ENCODE measurements around the gene SHB.

The SHB gene

DNA sequence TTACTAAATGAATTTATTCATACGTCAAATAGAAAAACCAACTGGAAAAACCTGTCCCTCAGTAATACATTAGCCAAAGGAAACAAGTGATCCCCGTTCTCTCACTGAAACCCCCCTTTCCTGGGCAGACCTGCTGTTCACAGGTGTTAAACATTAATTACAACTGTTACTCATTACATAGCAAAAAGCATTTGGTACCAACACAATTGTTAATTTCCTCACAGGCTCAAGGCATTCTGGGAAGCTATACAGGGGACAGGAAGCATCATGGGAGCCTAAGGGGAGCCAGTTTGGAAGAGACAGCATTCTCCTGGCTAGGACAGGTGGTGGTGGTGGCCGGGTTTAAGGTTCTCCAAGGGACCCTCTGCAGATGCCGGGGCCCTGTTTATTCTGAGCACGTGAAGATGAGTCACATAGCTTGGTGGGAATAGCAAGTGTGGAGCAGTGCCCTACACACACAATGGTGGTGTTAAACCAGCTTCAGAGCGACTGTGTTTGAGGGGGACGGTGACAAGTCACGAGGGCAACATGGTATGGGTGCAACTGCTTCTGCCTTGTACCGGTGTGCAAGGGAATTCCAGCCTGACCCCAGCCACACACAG lies 102.5 kb downstream of the SHB start:
- DNase-seq, result no peak

DNA sequence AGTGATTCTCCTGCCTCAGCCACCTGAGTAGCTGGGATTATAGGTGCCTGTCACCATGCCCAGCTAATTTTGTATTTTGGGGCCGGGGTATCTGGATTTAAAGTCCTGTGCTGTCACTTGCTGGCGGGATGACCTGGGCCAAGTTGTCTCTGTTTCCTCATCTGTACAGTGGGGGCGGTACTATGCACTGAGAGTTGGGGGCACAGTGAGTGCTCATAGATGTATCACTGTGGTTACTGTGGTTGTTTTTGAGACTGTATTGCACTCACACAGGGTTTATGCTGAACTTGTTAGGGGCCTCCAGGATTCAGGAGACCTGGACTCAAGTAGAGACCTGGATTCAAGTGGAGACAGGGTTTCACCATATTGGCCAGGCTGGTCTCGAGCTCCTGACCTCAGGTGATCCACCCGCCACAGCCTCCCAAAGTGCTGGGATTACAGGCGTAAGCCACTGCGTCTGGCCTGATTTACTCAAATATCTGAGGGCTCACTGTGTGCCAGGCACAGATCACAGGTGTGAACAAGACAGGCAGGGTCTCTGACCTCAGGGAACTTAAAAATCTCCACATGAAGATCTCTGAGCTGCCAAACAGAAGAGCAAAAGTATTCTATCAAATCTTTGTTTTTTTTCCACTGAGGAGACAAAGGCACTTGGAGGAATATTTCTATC lies 103.2 kb downstream of the SHB start:
- peak; percentile 67 for DNase-seq

DNA sequence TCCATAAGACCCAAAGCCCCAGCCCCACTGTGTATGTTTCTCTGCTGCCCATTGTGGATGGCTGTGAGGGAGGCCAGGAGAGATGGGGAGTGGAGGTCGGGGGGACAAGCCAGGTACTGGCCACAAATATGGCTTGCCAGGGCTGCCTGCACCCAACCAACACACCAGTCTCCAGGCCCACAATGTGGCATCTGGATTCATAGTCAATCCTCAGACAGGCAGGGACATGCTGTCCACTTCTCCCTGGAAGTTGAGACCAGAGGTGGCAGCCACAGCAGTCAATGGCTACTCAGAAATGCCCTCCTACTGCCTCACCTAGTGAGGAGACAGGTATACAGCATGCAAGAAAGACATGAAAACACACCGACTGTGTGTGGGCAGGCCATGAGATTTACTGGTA lies 103.9 kb downstream of the SHB start:
- no peak for DNase-seq

DNA sequence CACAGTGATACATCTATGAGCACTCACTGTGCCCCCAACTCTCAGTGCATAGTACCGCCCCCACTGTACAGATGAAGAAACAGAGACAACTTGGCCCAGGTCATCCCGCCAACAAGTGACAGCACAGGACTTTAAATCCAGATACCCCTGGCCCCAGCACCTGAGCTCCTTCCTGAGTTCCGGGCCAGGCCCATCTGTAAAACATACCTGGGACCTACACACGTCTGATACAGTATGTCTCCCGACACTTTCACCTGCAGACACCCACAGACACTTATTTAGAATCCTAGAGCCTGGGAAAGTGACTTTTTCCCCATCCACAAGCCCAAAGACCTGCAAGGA lies 104.3 kb downstream of the SHB start:
- no peak for DNase-seq

DNA sequence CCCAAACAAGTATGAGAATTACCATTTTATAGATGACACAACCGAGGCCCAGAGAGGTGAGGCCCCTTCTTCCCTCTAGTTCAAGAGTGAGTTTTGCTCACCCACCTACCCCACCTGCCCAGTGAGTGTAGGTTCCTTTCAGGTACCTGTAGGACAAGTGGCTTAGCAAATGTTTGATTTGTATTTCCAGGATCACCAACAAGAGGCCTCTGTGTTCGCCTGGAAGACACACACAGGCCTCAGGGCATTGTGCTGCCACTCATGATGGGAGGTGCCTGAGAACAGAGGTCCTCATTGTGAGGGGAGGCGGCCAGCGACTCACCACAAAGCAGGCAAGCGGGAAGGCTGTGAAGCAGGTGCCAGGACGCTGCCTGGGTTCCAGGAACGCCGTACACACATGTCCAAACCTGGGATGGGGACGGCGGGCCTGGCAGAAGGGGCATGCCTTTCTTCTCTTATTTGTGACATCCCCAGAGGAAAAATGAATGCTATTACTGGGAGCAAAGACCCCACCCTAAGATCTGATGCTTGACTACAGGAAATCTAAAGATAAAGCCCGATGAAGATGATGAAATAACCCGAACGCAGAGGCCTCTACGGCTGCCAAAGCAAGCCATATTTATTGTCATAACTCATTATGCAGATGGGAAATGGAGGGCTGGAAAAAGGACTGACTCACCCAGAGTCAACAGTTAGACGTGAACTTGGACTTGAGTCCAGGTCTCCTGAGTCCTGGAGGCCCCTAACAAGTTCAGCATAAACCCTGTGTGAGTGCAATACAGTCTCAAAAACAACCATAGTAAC lies 104.9 kb downstream of the SHB start:
- DNase-seq, result peak; percentile 97

DNA sequence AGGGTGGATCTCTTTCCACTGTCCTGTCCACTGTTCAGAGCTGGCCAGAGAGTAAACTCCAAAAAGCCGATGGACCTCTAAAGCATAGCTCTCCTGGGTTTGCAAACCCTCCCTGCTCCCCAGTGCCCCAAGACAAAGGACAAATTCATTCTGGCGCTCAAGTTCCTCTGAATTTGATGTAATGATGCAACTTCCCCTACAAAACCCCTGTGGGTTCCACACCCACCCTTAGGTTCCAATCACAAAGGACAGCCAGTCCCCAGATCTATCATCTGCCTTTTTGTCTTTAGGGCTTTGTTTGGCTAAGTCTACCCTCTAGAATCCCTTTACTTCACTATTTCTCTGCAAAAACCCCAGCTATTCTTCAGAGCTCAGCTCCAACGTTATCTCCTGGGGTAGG lies 107.7 kb downstream of the SHB start:
- DNase-seq, result no peak

DNA sequence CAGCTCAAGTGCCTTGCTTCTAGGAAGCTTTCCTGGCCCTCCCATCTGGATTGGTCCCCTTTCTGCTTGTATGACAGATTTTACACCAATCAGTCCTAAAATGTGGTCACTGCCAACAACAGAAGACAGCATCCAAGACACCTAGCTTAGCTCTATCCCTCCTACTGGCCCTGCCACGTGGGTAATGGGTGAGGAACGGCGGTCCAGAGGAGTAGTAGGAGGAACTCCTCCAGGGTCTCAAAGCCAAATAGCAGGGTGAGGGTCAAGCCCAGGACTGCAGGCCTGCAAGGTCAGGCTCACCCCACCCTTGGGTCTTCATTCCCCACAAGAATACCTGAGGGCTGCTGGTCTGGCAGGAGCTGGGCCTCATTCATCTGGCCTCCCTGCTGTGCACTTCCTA lies 108.4 kb downstream of the SHB start:
- no peak for DNase-seq

DNA sequence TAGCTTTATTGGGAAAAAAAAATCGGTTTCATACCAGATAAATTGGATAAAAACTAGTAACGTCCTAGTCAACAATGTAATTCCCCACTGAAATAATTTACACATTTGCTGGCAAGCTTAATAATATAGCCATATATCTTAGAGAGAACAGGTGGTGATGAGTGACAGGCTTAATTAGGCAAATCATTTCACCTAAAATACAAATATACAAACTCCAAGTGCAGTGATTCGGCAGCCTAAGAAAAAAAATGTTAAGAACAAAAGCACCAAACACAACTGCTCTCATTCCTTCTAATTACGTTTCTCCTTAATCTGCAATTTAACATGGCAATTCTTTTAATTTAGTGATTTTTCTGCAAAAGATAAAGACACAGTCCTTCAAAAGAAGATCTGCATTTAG lies 109.1 kb downstream of the SHB start:
- no peak for DNase-seq

DNA sequence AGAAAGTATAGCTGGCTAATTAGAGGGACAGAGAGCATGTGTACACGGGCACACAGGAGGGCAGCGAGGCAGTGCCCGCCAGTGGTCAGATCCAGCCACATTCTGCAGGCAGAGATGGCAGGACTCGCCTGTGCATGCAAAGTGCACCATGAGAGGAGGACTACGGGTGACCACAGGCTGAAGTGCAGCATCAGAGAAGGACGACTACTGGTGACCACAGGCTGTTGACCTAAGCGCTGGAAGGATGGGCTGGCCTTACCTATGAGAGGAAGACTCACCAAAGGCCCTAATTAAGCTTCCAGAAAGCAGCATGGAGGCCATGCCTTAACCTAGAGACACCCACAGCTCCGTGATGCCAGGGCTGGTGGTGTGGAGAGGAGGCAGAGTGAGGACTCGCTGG lies 110.9 kb downstream of the SHB start:
- DNase-seq, result no peak

DNA sequence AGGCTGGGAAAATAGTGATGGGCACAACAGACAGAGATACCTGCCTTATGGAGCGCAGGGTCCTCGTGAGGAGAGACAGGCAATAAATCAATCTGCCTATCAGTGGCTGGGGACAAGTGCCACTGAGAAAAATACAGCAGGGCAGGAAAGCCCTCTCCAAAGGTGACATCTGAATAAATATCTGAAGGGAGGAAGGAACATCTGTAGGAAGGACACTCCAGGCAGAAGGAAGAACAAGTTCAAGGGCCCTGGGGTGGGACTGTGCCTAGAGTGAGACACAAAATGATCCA lies 111.4 kb downstream of the SHB start:
- DNase-seq, result no peak

DNA sequence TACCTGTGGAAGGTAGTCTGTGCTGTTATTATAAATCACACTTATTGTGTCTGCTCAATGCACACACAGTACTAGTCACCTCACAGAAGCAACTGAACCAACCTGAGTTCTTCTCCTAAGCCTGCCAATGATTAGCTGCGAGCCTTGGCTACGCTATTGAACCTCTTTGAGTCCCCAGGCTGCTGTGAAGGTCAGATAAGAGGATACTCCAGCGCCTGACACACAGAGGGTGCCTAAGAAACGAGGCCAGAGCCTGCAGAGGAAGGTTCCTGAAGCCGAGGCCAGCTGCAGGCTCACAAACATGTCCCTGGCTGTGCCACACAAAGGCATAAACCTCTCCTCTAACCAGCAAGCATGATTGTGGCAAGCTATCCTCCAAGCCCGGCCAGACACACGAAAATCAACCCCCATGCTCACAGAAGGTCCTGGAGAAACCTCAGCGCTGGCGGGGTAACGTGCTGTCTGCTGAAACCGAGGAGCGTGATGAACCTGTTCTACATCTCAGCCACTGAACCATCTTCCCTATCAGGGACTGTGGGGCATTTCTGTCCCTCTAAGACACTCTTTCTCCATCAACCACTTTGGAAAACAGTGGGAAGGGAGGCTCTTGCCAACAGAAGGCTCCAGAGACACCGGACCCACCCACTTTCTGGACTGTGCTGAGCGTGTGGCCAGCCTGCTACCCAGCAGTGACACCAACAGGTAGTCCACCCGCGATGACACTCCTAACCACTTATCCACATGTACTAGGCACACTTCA lies 111.9 kb downstream of the SHB start:
- no peak for DNase-seq

DNA sequence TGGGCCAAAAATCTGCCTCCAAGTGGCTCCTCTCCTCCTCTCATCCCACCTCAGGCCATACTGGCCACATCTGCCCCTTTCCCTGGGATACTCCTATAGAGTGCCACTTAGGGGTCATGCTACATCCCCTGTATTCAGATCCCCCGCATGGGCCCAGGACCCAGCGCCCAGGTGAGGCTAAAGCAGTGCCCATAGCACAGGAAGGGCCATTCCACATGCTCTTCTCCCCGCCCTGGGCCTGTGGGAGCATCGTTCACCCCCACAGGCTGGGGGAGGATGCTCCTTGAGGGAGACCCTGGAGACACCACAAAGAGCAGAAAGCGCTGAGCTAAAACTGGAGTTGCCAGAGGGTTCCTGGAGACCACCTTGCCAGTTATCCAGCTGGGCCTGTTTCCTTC lies 112.6 kb downstream of the SHB start:
- DNase-seq, result no peak

DNA sequence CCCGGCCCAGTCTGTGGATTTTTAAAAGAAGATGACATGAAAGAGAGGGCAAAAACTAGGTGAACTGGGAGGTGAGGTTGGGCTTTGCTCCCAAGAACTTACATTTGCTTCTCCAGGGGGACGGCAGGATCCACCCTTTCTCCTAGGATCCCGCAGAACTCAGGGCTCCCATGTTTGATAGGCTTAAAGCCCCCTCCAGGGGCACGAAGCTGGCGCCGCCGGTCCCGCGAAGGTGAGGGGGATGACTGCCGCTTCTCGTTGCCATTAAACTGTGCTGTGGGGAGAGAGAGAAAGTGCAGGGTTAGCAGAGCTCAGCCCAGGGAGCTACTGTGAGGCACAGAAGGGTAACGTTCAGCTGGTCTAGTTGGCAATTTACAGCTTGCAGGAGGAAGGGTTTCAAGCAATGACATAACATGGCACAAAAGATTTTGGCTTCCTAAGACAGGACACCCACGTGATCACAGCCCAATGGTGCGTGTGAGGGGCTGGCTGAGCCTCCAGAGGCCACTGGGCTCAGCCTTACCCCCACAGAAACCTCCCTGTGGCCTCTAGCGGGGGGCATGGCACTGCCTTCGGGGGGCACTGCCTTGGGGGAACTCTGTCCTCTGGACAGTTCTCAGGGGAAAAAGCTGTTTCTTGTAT lies 113.1 kb downstream of the SHB start:
- DNase-seq, result no peak

DNA sequence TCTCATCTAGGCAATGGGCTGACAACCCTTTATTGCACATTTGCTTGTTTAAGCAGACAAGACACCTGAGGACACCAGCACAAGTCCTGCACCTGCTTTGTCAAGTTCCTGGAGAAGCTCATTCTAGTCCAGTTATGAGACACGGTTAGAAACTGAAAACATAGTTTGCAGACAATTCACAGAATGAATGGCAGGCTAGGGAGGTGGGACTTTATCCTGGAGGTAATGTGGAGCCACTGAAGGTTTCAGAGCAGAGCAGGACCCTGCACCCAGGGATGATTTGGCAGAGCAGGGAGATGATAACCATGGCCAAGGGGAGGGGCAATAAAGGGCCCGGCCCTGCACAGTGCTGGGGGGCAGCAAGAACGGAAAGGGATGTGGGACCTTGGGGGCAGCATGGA lies 114.4 kb downstream of the SHB start:
- DNase-seq, result no peak

DNA sequence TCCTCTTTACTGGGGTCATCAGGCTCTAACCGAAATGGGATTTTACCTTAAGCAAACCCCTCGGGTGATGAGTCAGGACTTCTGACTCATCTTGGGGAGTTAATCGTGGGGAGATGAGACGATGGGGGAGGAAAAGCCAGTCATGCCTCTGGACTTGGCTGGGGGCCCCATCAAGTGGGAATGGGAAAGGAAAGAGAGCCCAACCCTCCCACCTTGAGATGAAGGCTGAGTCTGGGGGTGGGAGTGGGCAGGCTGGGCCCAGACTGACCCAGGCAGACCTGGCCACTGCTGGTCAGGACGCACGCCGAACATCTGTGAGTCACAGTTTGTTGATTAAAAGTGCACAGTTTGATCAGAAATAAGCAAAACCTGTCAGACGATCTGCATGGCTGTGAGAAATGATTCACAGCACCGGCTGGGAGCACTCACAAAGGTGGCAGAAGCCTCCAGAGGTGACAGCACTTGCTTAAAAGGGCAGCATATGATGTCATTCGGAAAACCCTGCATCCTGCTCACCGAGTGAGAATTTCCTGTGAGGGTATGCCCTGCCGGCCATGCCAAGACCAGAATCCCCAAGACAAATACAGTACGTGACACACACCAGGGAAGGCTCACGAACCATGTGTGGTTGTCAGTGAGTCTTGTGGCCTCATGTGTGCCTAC lies 115.1 kb downstream of the SHB start:
- peak; percentile 97 for DNase-seq

DNA sequence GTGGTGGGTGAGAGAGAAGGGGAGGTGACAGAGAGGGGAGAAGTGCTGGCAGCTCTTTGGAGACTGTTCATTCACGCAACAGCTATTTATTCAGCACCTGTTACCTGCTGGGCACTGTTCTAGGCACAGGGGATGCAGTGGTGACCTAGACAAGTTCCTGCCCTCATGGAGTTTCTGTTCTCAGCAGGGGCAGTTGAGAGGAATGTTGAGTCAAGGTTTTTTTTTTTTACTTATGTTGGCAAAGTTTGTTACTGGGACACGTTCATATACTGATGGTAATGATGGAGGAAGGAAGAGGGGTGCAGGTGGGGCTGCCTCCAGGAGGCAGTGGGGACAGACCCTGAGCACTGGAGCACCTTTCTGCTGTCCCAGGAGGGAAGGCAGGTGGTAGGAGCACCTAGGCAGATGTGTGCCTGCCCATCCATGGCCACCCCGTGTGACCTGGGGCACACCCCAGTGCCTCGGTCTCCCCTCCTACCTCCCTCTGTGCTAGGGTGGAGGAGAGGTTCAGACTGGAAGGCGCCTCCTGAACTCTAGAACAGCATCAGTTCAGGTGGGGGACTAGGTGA lies 115.7 kb downstream of the SHB start:
- no peak for DNase-seq

DNA sequence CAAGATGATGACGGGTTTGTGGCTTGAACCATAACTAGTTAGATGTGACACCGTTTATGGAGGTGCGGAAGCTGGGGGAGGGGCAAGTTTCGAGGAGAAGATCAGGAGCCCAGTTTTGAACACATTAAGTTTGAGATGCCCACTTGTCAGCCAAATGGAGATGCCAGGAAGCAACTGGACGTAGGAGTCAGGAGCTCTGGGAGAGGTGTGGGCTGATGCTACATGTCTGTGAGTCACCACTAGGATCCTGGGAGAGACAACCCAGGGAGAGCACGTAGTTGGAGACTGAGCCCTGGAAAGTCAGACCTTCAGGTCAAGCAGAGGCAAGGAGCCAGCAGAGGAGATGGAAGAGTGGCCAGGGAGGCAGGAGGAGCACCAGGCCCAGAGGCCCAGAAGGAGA lies 116.3 kb downstream of the SHB start:
- DNase-seq, result peak; percentile 77

DNA sequence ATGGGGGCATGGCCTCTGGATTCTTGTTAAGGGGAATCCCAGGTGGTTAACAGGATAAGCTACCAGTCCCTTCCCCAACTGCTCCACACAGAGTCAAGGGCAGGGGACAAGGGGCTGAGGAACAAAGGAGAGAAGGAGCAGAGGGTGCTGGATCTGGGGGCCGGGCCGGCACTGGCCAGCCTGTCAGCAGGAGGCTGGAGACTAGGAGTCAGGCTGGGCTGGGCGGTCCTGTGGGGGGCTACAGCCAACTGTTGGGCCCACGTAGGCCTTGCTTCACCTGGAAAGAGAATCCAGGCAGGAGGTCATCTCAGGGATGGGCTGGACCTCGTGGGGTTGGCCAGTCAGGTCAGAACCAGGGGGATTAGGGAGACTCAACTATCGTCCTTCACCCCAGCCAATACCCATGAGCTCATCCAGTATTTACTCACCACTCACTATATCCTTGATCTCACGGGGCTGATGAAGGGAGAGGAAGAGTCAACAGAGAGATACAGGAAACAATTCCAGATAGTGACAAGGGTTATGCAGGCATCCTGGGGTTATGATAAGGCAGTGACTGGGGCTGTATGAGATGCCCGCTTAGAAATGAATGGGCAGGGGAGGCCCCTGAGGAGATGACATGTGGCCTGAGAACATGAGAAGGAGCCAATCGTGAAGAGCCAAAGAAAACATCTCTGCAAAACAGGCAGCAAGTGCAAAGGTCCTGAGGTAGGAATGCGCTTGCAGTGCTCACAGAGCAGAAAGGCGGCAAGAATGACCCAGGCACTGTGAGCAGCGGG lies 117.2 kb downstream of the SHB start:
- no peak for DNase-seq

DNA sequence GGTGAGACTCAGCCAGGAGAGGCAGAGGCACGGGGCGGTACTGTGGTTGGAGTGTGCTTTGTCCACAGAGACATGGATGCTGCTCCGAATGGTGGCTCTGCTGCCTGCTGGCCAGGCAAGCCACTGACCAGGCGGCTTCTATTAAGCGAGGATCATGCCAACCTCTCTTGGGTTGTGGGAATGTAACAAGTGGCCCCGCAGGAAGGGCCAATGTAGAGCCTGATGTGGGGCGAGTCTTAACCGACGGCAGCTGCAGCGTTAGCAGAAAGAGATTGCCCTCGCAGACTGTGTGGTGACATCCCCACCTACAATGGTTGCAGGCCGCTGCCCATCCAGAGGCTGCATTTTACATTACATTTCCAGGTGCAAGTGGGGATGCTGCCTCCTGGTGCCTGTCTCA lies 118.5 kb downstream of the SHB start:
- DNase-seq, result no peak

DNA sequence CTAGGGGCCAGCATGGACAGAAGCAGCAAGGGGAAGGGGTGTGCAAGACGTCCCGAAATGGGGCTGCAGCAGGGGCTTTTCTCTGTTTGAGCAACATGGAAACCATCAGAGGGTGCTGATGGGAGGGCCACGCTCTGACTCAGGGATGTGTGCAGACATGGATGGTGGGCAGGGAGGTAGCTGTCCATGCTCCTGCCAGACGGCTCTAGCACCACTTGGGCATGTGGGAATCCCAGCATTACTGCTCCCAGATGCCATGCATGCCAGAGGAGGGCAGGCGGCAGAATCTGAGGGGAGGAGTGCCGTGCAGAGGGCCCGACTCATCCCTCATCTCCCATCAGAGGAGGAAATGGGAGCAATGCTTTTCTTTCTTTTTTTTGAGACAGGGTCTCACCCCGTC lies 119.5 kb downstream of the SHB start:
- peak; percentile 77 for DNase-seq

DNA sequence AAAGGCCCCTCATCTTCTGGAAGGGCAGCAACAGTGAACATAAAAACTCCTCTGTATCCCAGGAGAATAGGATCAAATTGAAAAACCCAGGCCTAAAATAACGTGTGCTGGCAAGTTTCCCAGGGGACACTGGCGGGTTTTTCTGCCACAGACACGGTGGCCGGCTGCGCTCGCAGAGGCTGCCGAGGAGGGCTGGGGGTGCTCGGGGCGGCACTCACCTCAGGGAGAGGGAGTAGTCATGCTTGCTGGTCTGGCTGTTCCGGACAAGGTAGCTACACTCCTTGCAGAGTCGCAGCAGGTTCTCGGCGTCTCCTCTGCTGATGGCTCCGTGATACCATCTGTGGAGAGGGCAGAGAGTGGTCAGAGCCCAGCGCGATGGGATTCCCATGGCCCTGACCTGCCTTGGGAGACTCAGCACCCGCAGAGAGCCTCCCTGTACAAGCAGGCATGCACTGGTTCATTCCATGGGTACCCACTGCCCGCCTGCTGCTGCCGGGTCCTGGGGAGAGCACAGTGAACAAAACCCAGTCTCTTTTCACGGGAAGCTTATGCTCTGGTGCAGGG lies 120.5 kb downstream of the SHB start:
- no peak for DNase-seq

Measured in fibroblast of skin of back (primary cell).